ENCODE measurements around the gene ZNRF1.

DNA sequence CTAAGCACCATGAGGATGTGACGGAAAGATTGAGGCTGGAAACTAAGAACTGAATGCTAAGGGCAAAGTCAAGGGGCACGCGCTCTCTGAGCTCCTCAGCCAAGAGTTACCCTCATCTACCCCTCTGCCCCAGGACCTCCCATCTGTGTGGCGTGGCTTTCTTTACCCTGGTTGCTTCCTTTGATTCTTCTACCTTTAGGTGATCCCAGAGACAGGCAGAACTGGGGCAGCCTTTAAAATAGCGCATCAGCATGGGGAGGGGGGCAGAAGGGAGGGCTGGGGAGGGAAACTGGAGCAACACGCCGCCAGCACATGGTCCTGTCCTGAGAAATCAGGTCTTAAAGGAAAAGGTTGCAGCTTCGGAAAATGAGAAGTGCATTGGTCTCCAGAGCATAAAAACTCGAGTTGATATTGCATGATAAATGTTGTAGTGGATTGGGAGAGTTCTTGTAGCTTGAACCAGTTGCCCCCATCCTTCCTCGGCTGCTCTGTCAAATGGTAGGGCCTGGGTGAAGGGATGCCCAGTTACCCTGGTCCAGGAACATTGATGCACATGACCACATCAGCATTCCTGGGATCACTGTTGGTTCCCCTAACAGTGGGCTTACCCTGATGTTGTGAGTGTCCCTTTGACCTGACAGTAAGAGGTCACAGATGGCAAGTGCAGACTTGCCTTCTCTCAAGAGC is 88.0 kb downstream of the ZNRF1 start:
- TF ChIP-seq, protein P1, sequence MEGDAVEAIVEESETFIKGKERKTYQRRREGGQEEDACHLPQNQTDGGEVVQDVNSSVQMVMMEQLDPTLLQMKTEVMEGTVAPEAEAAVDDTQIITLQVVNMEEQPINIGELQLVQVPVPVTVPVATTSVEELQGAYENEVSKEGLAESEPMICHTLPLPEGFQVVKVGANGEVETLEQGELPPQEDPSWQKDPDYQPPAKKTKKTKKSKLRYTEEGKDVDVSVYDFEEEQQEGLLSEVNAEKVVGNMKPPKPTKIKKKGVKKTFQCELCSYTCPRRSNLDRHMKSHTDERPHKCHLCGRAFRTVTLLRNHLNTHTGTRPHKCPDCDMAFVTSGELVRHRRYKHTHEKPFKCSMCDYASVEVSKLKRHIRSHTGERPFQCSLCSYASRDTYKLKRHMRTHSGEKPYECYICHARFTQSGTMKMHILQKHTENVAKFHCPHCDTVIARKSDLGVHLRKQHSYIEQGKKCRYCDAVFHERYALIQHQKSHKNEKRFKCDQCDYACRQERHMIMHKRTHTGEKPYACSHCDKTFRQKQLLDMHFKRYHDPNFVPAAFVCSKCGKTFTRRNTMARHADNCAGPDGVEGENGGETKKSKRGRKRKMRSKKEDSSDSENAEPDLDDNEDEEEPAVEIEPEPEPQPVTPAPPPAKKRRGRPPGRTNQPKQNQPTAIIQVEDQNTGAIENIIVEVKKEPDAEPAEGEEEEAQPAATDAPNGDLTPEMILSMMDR (IDR thresholded peaks at IDR 0.05) = no peak
- TF ChIP-seq POLR2A (IDR thresholded peaks at IDR 0.05) = no peak

All from testis (tissue), 2 donors.